DMS114 treated with DMSO at 0.1 percent for 48 hours (cell line): ENCODE measurements around the gene NDUFS6.
"Not testable (repeated sequence)": the region's sequence is repeated elsewhere in the genome, so short reads cannot be mapped to it uniquely, and the experiment has no call there.

Experiments used
- DNase-seq: peaks from one replicate; lab custom pipeline; 2025; ENCODE audit not compliant: unreplicated experiment; lab: John Stamatoyannopoulos, UW

Gene NDUFS6

DNA sequence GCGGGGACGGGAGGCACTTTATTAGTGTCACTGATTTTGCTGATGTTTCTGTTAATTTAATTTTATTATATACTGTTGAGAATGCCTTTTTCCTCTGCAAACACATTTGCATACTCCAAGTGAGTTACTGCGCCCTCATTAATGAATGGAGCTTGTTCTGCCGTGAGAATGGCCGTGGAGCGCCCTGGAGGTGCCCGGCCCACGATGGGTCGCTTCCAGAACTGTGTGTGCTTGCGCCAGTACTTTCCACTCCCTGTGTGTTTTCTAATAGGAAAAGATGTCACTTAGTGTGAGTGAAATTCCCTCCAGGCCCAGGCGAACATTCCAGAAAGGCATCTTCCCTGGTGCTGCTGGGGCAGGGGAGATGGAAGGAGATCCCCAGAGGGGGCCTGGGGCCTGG is 30.1 kb downstream of the NDUFS6 start:
- no peak for DNase-seq

DNA sequence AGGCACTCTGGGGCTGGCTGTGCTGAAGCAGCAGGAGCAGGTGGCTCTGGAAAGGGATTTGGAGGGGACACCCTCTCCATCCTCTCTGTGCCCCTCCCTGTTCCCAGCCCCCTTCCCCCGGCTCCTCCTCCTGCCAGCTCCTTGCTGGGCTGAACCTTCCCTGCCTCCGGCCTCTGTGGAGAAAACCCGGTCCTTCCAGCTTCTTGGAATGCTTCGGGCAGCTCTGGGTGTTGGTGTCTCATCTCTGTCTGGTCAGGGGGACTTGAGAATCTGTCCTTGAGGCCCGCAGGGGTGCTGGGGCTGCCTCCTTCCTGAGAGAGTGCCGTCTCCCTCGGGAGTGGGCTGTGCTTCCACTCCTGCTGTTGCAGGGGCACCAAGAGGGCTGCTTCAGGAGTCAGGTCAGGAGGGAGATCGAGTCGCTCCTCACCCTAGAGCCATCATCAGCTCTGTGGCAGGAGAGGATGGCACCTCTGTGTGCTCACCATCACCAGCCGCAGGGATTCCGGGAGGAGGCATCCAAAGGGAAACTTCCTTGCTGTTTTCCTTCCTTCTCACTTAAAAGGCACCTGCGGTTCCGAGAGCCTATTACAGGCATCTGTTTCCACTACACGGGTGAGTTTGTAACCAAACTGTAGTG is 30.6 kb downstream of the NDUFS6 start:
- no peak for DNase-seq

DNA sequence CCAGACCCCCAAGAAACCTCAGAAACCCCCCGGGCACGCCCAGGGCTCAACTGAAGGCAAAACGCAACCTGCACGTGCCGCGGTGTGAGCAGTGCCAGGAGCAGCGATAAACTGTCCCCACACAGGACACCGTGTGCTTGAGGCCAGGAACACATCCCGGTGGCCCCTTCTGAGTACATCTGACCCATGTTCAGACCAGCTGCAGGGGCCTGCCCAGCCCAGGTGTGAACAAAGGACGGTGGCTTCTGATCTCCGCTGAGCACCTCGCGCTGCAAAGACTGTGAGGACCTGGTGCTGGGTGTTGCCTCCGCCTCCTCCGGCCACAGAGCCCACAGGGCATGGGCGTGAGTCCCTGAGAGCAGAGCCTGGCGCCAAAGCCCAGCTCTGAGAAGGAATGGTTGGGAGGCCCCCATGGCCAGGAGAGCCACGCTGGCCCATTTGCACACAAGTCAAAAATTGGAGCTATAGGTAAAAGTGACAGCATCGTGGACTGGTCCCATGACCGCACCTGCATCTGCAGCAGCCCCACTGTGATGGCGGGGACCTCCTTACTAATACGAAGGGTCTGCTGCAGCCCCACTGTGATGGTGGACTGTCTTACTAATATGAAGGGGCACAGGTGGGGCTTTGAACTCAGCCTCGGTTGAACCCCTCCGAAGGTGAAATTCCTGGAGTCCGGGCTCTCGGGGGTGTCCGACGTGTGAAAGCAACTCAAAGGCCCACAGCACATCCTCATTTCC is 31.5 kb downstream of the NDUFS6 start:
- DNase-seq: no peak

DNA sequence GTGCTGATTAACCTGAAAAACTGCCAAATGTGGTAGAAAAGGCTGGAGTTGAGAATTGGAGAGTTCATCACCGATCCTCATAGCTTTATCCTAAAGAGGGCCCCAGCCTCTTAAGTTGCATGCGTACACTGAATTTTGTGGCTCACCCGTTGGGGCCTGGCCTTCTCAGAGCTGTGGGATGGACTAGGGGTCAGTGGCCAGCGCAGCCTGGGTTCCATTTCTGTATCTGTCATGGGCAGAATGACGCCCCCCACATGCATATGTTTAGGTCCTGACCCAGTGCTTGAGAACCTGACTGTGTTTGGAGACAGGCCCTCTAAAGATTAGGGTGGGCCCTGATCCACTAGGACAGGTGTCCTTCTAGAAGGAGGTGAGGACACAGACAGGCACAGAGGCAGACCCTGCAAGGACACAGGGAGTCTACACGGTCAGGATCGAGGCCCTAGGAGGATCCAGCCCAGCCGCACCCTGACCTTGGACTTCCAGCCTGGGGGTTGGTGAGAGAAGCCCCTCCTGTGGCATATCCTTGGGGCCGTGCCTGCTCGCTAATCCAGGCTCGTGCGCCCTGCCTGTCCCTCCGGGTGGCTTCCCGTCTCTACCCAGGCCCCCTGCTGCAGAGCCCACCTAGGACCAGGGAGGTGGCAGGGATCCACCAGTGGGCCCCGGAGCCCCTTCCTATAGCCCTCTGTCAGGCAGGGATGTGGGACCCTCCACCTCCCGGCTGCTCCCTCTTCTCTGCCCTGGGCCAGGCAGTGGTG is 32.2 kb downstream of the NDUFS6 start:
- no peak for DNase-seq

DNA sequence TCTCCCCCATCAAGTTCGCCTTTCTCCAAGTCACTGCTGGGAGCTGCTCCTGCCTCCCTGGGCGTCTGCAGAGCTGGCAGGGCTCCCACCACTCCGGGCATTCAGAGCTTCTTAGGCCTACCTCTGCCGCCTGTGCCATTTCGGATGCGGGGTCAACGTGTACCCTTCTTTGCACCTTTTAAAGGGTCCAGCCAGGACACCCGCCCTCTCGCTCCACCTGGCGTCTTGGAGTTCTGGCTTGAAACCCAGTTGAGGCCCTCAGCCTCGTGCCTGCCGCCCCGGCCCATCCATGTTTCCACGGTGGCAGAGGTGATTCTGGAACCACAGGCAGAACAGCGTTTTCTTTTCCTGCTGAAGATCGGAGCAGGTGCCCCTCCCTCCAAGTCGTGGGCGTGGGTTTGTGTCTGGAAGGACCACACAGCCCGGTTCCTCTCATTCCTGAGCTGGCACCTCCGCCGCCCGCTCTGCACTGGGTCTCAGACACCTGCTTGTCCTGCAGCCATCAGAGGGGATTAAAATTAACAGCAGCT is 32.9 kb downstream of the NDUFS6 start:
- DNase-seq: no peak

DNA sequence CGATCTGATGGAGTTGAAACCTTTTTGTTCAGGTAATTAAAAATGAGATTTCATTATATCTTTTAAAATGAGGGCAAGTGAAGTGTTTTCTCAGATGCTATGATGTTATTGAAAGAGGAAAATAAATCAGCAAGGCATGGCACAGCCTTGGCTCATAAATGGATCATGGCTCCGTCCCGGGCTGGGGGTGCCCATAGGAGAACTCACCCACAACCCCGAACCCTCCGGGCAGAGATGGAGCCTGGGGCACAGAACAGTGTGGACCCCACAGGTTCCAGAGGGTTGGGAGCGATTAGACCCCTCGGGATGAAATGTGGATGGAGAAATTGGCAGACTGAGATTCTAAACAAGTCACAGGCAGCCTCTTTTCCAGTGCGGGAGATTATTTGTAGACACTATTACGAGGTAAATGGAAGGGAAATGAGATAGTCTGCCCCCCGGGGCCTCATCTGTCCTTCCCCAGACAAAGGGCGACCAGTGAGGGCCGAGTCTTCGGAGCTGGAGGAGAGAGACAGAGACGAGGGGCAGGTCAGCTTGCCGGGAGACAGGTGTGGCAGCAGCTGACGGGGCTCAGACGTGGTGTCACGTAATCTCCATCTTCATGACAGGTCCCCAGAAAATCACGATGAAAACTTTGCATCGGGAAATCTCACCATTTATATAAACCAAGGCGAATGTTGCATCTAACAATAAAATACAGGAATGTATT is 33.7 kb downstream of the NDUFS6 start:
- DNase-seq: no peak

DNA sequence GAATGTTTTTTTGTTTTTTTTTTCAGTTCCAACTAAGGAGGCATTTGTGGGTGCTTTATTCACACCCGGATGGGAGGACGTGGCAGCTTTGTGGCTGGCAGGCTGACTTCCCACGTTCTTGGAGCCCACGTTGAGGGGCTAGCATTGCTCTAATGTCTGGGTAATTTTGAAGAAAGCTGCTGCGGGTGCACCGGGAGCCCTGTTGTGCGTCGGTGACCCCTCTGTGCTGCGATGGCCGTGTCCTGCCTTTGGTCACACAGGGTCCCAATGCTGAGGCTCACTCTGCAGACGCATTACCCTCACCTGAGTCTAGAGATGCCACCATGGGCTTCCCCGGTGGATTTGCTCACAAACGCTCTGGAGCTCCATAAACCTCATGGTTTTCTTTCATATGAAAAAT is 34.2 kb downstream of the NDUFS6 start:
- no peak for DNase-seq

DNA sequence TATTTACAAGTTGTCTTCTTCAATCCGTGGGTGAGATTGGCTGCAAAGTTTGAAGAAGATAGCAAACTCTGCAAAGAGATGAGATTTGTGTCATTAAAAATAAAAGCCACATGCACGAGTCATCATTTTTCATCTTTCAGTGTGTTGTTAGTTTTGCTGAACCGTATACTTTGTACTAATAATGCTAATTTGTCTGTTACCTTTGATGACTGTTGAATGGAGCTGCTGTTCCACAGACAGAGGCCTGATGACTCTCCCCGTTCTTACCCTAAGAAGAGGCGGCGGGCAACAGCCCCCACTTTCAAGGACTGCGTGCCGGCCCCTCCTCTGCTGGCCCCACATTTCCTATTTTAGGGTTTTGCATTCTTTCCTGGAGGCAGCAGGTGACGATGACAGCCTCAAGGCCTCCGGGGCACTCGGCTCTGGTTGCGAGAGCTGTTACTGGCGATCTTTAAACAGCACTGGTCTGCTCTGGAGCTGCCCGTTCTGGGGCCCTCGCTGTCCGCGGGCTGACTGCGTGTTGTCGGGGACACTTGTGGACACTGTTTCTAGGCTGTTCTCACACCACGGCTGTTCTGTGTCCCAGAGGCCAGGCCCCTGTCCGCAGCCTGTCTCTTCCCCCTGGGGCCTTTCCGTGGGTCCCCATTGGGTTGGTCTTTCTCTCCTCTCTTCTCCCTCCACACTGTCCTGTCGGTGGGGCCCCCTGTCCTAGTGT is 35.1 kb downstream of the NDUFS6 start:
- DNase-seq: no peak

DNA sequence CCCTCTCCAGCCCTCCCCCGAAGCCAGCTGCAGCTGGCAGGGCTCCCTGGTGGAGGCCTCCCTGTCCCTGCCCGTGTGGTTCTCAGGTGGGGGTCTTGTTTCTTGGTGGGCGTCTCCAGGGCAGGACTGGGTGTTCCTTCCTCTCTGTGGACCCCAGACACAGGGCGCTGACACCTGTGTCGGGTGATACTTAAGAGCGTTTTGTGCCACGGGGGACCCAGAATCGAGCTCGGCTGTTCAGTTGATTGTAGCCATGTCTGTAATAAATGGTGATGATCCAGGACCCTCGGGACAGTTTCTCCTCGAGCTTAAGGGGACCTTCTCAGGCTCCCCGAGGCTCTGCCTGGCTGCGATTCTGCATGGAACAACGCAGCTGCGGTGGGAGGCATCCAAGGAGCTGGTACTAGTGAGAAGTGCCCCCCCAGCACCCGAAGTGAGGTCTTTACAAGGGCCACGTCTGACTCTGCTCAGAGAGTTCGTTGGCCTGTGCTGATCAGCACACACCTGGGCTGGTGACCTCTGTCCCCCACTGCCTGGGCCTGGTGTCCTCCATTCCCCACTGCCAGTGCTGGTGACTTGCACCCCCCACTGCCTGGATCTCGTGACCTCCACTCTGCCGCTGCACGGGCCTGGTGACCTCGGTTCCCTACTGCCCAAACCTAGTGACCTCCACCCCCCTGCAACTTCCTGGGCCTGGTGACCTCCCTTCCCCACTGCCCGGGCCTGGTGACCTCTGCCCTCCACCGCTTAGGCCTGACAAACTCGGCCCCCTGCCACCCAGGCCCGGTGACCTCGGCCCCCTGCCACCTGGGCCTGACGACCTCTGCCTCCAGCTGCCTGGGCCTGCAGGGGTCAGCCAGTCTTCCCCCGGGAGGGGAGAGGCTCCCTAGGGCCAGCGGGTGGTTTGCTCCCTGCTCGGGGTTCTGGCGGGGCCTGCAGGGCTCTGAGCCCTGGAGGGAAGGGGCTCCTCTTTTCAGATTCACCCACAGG is 36.0 kb downstream of the NDUFS6 start:
- DNase-seq: no peak

DNA sequence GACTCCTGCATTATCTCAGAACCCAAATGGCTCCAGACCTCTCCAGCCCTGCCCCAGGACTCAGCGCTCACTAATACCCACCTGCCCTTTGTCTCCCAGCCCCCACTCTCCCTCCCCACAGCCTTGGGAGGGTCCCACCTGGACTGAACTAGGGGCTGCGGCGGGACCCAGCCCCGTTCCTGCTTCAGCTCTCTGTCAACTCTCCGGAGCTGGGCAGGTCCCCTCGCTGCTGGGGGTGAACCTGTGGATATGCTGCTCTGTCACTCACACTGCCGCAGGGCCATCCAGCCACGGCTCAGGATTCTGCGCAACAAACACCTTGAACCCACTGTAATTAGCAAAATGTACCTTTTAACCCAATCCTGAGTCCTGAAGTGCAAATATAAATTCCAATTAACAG is 36.8 kb downstream of the NDUFS6 start:
- no peak for DNase-seq

DNA sequence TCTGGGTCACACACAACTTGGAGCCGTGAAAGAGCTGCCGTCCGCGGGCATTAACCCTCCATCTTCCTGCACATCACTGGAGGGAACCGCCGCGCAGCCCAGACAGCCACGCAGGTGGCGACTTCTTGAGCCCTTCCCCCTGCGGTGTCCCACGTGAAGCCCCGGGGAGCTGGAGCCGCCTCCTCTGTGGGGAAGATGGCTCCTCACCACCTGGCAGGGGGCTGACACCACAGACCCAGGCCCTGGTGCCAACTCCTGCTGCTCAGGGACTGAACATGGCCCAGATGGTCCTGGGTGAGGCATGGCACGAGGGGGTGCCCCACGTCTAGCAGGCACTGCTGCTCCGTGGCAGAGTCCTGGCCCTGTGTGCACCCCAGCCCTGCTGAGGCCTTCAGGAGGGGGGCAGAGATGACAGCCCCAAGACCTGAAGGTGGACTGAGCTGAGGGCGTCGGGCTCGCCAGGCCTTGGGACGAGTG is 38.9 kb downstream of the NDUFS6 start:
- DNase-seq: no peak

DNA sequence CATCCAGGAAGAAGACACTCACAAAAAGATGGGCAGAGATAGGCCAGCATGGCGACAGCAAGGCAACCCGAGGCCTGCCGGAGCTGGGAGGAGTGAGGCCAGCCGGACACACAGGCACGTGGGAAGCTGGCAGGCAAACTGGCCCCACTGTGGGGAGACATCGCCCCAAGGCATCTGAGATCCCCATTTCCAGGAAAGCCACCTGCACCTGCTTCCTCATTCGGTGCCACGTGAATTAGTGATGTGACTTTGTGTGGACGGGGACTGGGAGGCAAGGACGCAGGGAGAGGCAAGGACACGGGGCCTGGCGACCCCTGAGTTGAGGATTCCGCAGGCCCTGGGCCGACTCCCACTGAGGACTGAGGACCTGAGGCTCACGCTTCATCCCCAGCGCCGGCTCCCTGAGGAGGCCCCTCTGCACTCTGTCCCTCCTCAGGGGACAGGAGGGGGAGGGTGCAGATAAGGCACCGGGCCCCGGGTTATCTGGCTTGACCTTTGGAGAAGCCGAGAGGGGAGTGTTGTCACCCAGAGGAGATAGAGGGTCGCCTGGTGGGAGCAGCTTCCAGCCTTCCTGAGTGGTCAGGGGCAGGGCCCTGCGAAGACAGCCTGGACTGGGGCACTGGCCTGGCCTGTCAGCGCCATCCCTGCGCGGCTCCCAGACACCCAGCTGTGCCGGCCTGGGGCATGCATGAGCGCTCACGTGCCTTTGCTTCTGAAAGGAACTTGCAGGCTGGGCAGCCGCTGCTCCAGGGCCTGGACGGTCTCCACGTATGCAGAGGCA is 39.7 kb downstream of the NDUFS6 start:
- no peak for DNase-seq

DNA sequence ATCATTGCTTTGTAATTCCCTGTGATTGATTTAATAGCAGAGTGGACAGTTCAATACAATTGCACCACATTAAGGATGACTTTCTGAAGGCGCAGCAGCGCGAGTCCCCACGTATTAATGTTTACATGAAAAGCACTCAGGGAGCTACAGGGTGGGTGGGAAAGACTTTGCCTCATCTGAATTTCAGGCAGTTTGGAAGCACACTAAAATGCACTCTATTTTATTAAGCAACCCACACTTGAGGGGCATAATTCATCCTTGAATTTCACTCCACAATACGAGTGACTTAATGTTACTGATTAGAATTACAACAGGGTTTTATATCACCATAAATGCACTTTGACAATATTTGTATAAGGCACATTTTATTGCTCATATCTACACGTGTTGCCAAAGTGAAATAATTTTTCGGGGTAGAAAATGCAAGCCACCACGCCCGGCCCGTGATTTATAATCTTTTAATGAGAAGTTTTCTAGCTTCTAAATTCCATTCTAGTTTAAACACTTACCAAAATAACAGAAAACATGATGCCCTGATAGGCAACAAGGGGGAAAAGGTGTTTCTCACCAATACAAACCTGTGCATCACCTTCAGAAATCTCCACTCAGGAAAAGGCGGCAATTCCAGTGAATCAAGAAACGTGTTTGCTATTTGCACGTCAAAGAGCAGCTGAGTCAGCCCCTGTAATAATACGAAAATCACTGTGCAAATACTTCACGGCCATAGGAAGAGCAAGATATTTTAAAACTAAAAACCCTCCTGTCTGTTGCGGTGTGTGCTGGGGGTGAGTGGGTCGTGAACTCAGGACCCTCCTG is 41.0 kb downstream of the NDUFS6 start:
- DNase-seq: no peak

DNA sequence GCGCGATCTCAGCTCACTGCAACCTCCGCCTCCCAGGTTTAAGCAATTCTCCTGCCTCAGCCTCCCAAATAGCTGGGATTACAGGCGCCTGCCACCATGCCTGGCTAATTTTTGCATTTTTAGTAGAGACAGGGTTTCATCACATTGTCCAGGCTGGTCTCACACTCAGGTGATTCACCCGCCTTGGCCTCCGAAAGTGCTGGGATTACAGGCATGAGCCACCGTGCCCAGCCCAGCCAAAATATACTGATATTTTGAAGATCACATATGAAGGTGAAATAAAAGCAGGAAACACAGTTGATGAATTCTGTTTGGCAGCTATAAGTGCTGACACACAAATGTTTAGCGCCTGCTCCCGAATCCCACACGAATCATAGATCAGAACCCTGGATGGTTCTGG is 42.6 kb downstream of the NDUFS6 start:
- DNase-seq: not testable (repeated sequence)

DNA sequence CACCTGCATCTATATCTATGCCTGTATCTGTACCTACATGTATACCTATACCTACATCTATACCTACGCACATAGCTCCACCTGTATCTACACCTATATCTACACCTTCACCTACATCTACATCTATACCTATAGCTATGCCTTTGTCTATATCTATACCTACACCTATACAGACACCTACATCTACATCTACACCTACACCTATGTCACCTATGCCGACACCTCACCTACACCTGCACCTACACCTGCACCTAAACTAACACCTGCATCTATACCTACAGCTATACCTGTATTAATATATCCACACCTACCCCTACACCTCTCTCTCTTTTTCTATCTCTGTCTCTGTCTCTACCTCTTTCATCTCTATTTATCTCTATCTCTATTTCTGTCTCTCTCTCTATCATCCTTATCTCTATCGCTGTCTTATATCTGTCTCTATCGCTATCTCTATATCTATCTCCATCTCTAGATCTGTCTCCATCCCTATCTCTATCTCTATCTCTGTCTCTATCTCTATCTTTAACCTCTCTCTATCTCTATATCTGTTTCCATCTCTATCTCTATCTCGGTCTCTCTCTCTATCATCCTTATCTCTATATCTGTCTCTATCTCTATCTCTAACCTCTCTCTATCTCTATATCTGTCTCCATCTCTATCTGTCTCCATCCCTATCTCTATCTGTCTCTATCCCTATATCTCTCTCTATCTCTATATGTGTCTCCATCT is 43.7 kb downstream of the NDUFS6 start:
- DNase-seq: no peak

DNA sequence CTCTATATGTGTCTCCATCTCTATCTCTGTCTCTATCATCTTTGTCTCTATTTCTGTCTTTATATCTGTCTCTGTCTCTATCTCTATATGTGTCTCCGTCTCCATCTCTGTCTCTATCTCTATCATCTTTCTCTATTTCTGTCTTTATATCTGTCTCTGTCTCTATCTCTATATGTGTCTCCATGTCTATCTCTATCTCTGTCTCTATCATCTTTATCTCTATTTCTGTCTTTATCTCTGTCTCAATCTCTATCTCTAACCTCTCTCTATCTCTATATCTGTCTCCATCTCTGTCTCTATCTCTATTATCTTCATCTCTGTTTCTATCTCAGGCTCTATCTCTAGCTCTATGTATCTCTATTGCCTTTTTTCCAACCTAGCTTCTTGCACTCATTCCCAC is 44.5 kb downstream of the NDUFS6 start:
- no peak for DNase-seq

DNA sequence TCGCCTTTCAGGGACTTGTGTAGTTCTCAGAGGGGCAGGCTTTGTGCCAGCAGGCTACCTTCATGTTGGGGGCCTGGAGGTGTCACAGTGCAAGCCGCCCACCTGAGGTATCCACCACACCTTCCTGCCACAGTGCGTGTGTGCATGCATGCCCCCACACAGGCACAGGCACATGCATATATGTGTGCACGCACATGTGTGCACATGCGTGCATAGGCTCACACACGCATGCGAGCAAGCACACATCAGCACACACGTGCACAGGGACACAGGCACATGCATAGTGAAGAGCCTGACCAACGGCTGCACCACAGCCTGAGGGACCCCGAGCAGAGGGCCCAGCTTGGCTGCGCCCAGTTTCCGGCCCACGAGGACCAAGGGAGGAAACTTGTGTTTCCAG is 45.4 kb downstream of the NDUFS6 start:
- DNase-seq: no peak
